Adrenal gland (tissue), 5 donors: ENCODE data around the gene ANKRD24.

ENCODE experiments used
- POLR2A ChIP-seq, 2 donors: fragments of 450-650 bp; IDR thresholded peaks; one replicate each; pipeline ENCODE4 v1.6.1; 2017; ENCODE audit warnings: antibody characterized with exemption in 2 of 2, mild to moderate bottlenecking in 2 of 2, moderate library complexity in 1 of 2
- TF ChIP-seq, protein P1 (sequence below), 6 experiments: fragments of 450-650 bp in 4 of 6; fragments of 200-600 bp in 2 of 6; sonication (generic) in 1 of 6; IDR thresholded peaks; 1 replicate in 5 of 6; 2 replicates in 1 of 6; pipeline versions ENCODE4 v1.5.1 to v1.8.0; 2016 to 2021; ENCODE audit warnings: antibody characterized with exemption in 6 of 6, mild to moderate bottlenecking in 2 of 6, moderate library complexity in 1 of 6
- donor health status: DM: no; HTN: no; CAD: no.

- TF ChIP-seq POLR2A (IDR thresholded peaks at IDR 0.05) = no peak
- TF ChIP-seq, protein P1, sequence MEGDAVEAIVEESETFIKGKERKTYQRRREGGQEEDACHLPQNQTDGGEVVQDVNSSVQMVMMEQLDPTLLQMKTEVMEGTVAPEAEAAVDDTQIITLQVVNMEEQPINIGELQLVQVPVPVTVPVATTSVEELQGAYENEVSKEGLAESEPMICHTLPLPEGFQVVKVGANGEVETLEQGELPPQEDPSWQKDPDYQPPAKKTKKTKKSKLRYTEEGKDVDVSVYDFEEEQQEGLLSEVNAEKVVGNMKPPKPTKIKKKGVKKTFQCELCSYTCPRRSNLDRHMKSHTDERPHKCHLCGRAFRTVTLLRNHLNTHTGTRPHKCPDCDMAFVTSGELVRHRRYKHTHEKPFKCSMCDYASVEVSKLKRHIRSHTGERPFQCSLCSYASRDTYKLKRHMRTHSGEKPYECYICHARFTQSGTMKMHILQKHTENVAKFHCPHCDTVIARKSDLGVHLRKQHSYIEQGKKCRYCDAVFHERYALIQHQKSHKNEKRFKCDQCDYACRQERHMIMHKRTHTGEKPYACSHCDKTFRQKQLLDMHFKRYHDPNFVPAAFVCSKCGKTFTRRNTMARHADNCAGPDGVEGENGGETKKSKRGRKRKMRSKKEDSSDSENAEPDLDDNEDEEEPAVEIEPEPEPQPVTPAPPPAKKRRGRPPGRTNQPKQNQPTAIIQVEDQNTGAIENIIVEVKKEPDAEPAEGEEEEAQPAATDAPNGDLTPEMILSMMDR (IDR thresholded peaks at IDR 0.05) = no peak
These were observed 27.7 kb upstream of the ANKRD24 start for GRCh38 chr19:4154571-4155312.
